BJ (cell line): ENCODE data around the gene APOBEC3G. TPM values are rescaled to one million over a fixed set of nuclear protein-coding genes. Genes with fewer than 3 reads are reported as not detected.
A peak's percentile ranks its signal among the peaks of the same experiment; 100 is the strongest.
"Not testable (repeated sequence)": the region's sequence is repeated elsewhere in the genome, so short reads cannot be mapped to it uniquely, and the experiment has no call there.

Source experiments
- CTCF ChIA-PET: fragments of 350-600 bp; formaldehyde crosslinking; extraction: SDS; loops from one replicate; lab custom pipeline; 2021; ENCODE audit warnings: antibody characterized with exemption, inconsistent platforms; lab: Yijun Ruan, JAX
- POLR2A ChIA-PET: fragments of 300-600 bp; sonication (Branson Sonifier 250); formaldehyde crosslinking; extraction: SDS; loops from one replicate; lab custom pipeline; 2021; ENCODE audit warnings: antibody characterized with exemption; lab: Charles Lee
- DNase-seq: peaks from one replicate; pipeline ENCODE4 v3.0.0-alpha.2; 2011; ENCODE audit warnings: low read depth
- H3K27me3 ChIP-seq: 2 replicates; pipeline ENCODE4 v1.6.0; 2011; ENCODE audit warnings: low read length; ENCODE audit not compliant: control insufficient read depth, insufficient read depth
- H3K36me3 ChIP-seq: 2 replicates; pipeline ENCODE4 v1.5.1; 2011; ENCODE audit warnings: low read length; ENCODE audit not compliant: control insufficient read depth, insufficient read depth
- H3K4me3 ChIP-seq: 2 replicates; pipeline ENCODE4 v1.5.1; 2011; ENCODE audit warnings: low read depth, mild to moderate bottlenecking, control low read depth, low read length
- CTCF ChIP-seq: IDR thresholded peaks from 2 replicates; pipeline ENCODE4 v1.5.1; 2011; ENCODE audit warnings: low read depth, mild to moderate bottlenecking, control low read depth, inconsistent platforms, low read length, moderate library complexity; ENCODE audit not compliant: insufficient read depth
- polyA plus RNA-seq: library from polyadenylated mRNA; depleted of rRNA; stranded (reverse); fragments of >200 nt; gene quantifications from 2 replicates; pipeline ENCODE4 v1.2.3, GENCODE V29; 2011

APOBEC3G gene
- polyA plus RNA-seq, 1 experiment, result 7.3 TPM

- no peaks in the 10 kb centered on the region; the same call in 1 of the 2 replicates for H3K27me3 ChIP-seq
- H3K36me3 ChIP-seq, result no peaks in the 10 kb centered on the region
- DNase-seq, result no peak
- ChIA-PET POLR2A (no interaction called here), CTCF (no interaction called here)
- no peak overlapping the region for H3K4me3 ChIP-seq
- TF ChIP-seq CTCF, result no peak
Observed at GRCh38 chr22:39073981-39074380, 3.1 kb upstream of the APOBEC3G start.

- H3K27me3 ChIP-seq, H3K36me3 ChIP-seq, POLR2A ChIA-PET, DNase-seq, CTCF ChIA-PET: not testable (repeated sequence)
- H3K4me3 ChIP-seq, result peak overlapping the region; percentile 9; the same call in 1 of the 2 replicates
Observed at GRCh38 chr22:39076155-39077025, 685 bp upstream of the APOBEC3G start.

- POLR2A ChIA-PET, DNase-seq, H3K4me3 ChIP-seq, H3K36me3 ChIP-seq, H3K27me3 ChIP-seq: not testable (repeated sequence)
- CTCF ChIA-PET, result interaction anchor here (1.1 kb wide), 2 partner anchors 30 to 206 kb away, joined by 3 to 5 read pairs; partner anchors contain the start of gene CBX6
Observed at GRCh38 chr22:39077912-39078311, 837 bp downstream of the APOBEC3G start.

- Histone ChIP-seq H3K36me3 (no peaks in the 10 kb centered on the region; the same call in 1 of the 2 replicates), H3K27me3 (no peaks in the 10 kb centered on the region), H3K4me3 (no peak overlapping the region)
- ChIA-PET POLR2A (no interaction called here), CTCF (interaction anchor here (1.1 kb wide), 2 partner anchors 31 to 206 kb away, joined by 3 to 5 read pairs; partner anchors contain the start of gene CBX6)
- no peak for TF ChIP-seq CTCF
- no peak for DNase-seq
Observed at GRCh38 chr22:39078329-39078728, 1.3 kb downstream of the APOBEC3G start.

GRCh38 chr22:39079054-39079637 lies 2.1 kb downstream of the APOBEC3G start:
- H3K4me3 ChIP-seq, DNase-seq, POLR2A ChIA-PET, H3K27me3 ChIP-seq, H3K36me3 ChIP-seq: not testable (repeated sequence)
- CTCF ChIA-PET, result interaction anchor here (1.1 kb wide), 2 partner anchors 31 to 207 kb away, joined by 3 to 5 read pairs; partner anchors contain the start of gene CBX6

- CTCF ChIA-PET, result interaction anchor here (0.6 kb wide), 1 partner anchor 32 kb away, joined by 3 read pairs; no protein-coding TSS in a partner anchor
Observed at GRCh38 chr22:39080052-39080762, 3.1 kb downstream of the APOBEC3G start.

More at GRCh38 chr22:39080052-39080762, 3.1 kb downstream of the APOBEC3G start:
- Histone ChIP-seq H3K4me3 (no peak overlapping the region), H3K27me3 (no peaks in the 10 kb centered on the region), H3K36me3 (no peaks in the 10 kb centered on the region; the same call in 1 of the 2 replicates)
- TF ChIP-seq CTCF, result no peak
- POLR2A ChIA-PET, result no interaction called here
- no peak for DNase-seq
